ENCODE data around the gene POLR3B. TPM values are rescaled to one million over a fixed set of nuclear protein-coding genes. Genes with fewer than 3 reads are reported as not detected.

The POLR3B gene
- polyA plus RNA-seq, 1 donor (not counting 4 experiments of a cell fraction or from before 2014, with no cell fraction given) = 13.9 TPM

DNA sequence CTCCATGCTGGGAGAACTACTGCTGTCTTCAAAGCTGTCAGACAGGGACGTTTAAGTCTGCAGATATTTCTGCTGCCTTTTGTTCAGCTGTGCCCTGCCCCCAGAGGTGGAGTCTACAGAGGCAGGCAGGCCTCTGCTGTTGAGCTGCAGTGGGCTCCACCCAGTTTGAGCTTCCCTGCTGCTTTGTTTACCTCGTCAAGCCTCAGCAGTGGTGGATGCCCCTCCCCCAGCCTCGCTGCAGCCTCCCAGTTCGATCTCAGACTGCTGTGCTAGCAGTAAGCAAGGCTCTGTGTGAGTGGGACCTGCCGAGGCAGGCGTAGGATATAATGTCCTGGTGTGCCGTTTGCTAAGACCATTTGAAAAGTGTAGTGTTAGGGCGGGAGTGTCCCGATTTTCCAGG is 193.9 kb downstream of the POLR3B start:
- no peak overlapping the region for H3K4me2 ChIP-seq (ENCODE audit: control insufficient read depth, extremely low read depth, insufficient read depth, low read depth, low read length)
- dilution Hi-C loops (cut with MboI; ENCODE audit: extremely low pct_ligation_motif_present, low sequenced_read_pairs) = no loop called here
- no peak overlapping the region for H2AFZ ChIP-seq (ENCODE audit: control insufficient read depth, low read length)
- no peaks in the 10 kb centered on the region for H4K20me1 ChIP-seq (ENCODE audit: control insufficient read depth, extremely low read depth, insufficient read depth, low read length)
- no peaks in the 10 kb centered on the region for H3K9me1 ChIP-seq (ENCODE audit: control insufficient read depth, extremely low read depth, insufficient read depth, low read length)
- H3K79me2 ChIP-seq (ENCODE audit: control insufficient read depth, insufficient read depth, low read length) = no peaks in the 10 kb centered on the region
- no peak overlapping the region for H3K4me3 ChIP-seq (ENCODE audit: control insufficient read depth in 2 of 3, extremely low read depth in 1 of 3, insufficient read depth in 2 of 3, low read depth in 1 of 3, low read length in 3 of 3)
- DNase-seq (ENCODE audit: low read depth, low spot score) = no peak
- no peak overlapping the region for H3K27ac ChIP-seq (ENCODE audit: control insufficient read depth, insufficient read depth, low read length)
- no peaks in the 10 kb centered on the region for H3K4me1 ChIP-seq (ENCODE audit: control insufficient read depth, extremely low read depth, insufficient read depth, low read length)
- FAIRE-seq = no peak
- H3K9ac ChIP-seq (ENCODE audit: control insufficient read depth, extremely low read depth, insufficient read depth, low read length) = no peak overlapping the region
- no peaks in the 10 kb centered on the region for H3K9me3 ChIP-seq (ENCODE audit: control insufficient read depth, low read depth, low read length)
- no peaks in the 10 kb centered on the region for H3K36me3 ChIP-seq (ENCODE audit: control insufficient read depth in 2 of 2, extremely low read depth in 1 of 2, insufficient read depth in 2 of 2, low read length in 2 of 2)
- TF ChIP-seq, protein P1, sequence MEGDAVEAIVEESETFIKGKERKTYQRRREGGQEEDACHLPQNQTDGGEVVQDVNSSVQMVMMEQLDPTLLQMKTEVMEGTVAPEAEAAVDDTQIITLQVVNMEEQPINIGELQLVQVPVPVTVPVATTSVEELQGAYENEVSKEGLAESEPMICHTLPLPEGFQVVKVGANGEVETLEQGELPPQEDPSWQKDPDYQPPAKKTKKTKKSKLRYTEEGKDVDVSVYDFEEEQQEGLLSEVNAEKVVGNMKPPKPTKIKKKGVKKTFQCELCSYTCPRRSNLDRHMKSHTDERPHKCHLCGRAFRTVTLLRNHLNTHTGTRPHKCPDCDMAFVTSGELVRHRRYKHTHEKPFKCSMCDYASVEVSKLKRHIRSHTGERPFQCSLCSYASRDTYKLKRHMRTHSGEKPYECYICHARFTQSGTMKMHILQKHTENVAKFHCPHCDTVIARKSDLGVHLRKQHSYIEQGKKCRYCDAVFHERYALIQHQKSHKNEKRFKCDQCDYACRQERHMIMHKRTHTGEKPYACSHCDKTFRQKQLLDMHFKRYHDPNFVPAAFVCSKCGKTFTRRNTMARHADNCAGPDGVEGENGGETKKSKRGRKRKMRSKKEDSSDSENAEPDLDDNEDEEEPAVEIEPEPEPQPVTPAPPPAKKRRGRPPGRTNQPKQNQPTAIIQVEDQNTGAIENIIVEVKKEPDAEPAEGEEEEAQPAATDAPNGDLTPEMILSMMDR (optimal IDR thresholded peaks at IDR 0.05 in 1 of 3, IDR thresholded peaks at IDR 0.05 in 1 of 3, conservative IDR thresholded peaks at IDR 0.05 in 1 of 3; ENCODE audit: extremely low read depth in 1 of 3, insufficient read depth in 2 of 3, low read length in 3 of 3) = no peak
- TF ChIP-seq EZH2 (IDR thresholded peaks at IDR 0.05; ENCODE audit: low read length) = no peak
- no peaks in the 10 kb centered on the region for H3K27me3 ChIP-seq (ENCODE audit: control insufficient read depth, extremely low read depth, insufficient read depth, low read length)

DNA sequence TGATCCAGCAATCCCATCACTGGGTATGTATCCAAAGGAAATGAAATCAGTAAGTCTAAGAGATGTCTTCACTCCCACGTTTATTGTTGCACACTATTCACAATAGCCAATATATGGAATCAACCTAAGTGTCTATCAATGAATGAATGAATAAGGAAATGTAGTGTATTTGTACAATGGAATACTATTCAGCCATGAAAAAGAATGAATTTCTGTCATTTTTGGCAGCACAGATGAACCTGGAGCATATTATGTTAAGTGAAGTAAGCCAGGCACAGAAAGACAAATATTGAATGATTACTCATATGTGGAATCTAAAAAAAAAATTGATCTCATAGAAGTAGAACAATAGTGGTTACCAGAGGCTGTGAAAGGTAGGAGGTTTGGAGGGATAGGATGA is 194.7 kb downstream of the POLR3B start:
- H3K36me3 ChIP-seq (ENCODE audit: control insufficient read depth in 2 of 2, extremely low read depth in 1 of 2, insufficient read depth in 2 of 2, low read length in 2 of 2) = no peaks in the 10 kb centered on the region
- no peaks in the 10 kb centered on the region for H3K4me1 ChIP-seq (ENCODE audit: control insufficient read depth, extremely low read depth, insufficient read depth, low read length)
- no peak overlapping the region for H3K9ac ChIP-seq (ENCODE audit: control insufficient read depth, extremely low read depth, insufficient read depth, low read length)
- H4K20me1 ChIP-seq (ENCODE audit: control insufficient read depth, extremely low read depth, insufficient read depth, low read length) = no peaks in the 10 kb centered on the region
- H3K79me2 ChIP-seq (ENCODE audit: control insufficient read depth, insufficient read depth, low read length) = no peaks in the 10 kb centered on the region
- H3K4me2 ChIP-seq (ENCODE audit: control insufficient read depth, extremely low read depth, insufficient read depth, low read depth, low read length) = no peak overlapping the region
- H3K9me3 ChIP-seq (ENCODE audit: control insufficient read depth, low read depth, low read length) = no peaks in the 10 kb centered on the region
- no peak for FAIRE-seq
- dilution Hi-C loops (cut with MboI; ENCODE audit: extremely low pct_ligation_motif_present, low sequenced_read_pairs) = no loop called here
- H2AFZ ChIP-seq (ENCODE audit: control insufficient read depth, low read length) = no peak overlapping the region
- H3K27ac ChIP-seq (ENCODE audit: control insufficient read depth, insufficient read depth, low read length) = no peak overlapping the region
- no peaks in the 10 kb centered on the region for H3K9me1 ChIP-seq (ENCODE audit: control insufficient read depth, extremely low read depth, insufficient read depth, low read length)
- TF ChIP-seq EZH2 (IDR thresholded peaks at IDR 0.05; ENCODE audit: low read length) = no peak
- TF ChIP-seq, protein P1 (optimal IDR thresholded peaks at IDR 0.05 in 1 of 3, IDR thresholded peaks at IDR 0.05 in 1 of 3, conservative IDR thresholded peaks at IDR 0.05 in 1 of 3; ENCODE audit: extremely low read depth in 1 of 3, insufficient read depth in 2 of 3, low read length in 3 of 3) = no peak
- no peak overlapping the region for H3K4me3 ChIP-seq (ENCODE audit: control insufficient read depth in 2 of 3, extremely low read depth in 1 of 3, insufficient read depth in 2 of 3, low read depth in 1 of 3, low read length in 3 of 3)
- no peaks in the 10 kb centered on the region for H3K27me3 ChIP-seq (ENCODE audit: control insufficient read depth, extremely low read depth, insufficient read depth, low read length)
- DNase-seq (ENCODE audit: low read depth, low spot score) = no peak

Other genes starting within 250 kb of the POLR3B start
- 11.7 to 31.0 TPM (median 12.3 TPM) in 3 replicates for gene NUAK1, start 218.8 kb upstream of the POLR3B start, polyA plus RNA-seq
- gene CKAP4, start 109.7 kb upstream of the POLR3B start, polyA plus RNA-seq = 84.5 to 123 TPM (median 84.7 TPM) in 3 replicates
- gene TCP11L2, start 55.0 kb upstream of the POLR3B start, polyA plus RNA-seq = 5.4 to 6.5 TPM (median 6.1 TPM) in 3 replicates
- not detected in 3 replicates for gene RFX4, start 225.3 kb downstream of the POLR3B start, polyA plus RNA-seq

Measured in keratinocyte (primary cell).